WI38 (cell line): ENCODE data around the gene GNPTG.

Experiments
- H3K4me3 ChIP-seq: 2 replicates; pipeline ENCODE4 v1.5.1; 2011; ENCODE audit warnings: low read depth, mild to moderate bottlenecking, control low read depth, low read length
- TF ChIP-seq, protein P1 (sequence below): IDR thresholded peaks from 2 replicates; pipeline ENCODE4 v1.5.1; 2012; ENCODE audit warnings: low read depth, mild to moderate bottlenecking, control low read depth, low read length

The GNPTG gene

GRCh38 chr16:1331712-1332617 lies 19.8 kb upstream of the GNPTG start:
- TF ChIP-seq, protein P1, sequence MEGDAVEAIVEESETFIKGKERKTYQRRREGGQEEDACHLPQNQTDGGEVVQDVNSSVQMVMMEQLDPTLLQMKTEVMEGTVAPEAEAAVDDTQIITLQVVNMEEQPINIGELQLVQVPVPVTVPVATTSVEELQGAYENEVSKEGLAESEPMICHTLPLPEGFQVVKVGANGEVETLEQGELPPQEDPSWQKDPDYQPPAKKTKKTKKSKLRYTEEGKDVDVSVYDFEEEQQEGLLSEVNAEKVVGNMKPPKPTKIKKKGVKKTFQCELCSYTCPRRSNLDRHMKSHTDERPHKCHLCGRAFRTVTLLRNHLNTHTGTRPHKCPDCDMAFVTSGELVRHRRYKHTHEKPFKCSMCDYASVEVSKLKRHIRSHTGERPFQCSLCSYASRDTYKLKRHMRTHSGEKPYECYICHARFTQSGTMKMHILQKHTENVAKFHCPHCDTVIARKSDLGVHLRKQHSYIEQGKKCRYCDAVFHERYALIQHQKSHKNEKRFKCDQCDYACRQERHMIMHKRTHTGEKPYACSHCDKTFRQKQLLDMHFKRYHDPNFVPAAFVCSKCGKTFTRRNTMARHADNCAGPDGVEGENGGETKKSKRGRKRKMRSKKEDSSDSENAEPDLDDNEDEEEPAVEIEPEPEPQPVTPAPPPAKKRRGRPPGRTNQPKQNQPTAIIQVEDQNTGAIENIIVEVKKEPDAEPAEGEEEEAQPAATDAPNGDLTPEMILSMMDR = no peak
- H3K4me3 ChIP-seq = peak overlapping the region; percentile 9; the same call in 1 of the 2 replicates

- TF ChIP-seq, protein P1 = no peak
- H3K4me3 ChIP-seq = peak overlapping the region; percentile 35; the same call in 1 of the 2 replicates
These were observed 19.0 kb upstream of the GNPTG start for GRCh38 chr16:1332618-1333148.

DNA sequence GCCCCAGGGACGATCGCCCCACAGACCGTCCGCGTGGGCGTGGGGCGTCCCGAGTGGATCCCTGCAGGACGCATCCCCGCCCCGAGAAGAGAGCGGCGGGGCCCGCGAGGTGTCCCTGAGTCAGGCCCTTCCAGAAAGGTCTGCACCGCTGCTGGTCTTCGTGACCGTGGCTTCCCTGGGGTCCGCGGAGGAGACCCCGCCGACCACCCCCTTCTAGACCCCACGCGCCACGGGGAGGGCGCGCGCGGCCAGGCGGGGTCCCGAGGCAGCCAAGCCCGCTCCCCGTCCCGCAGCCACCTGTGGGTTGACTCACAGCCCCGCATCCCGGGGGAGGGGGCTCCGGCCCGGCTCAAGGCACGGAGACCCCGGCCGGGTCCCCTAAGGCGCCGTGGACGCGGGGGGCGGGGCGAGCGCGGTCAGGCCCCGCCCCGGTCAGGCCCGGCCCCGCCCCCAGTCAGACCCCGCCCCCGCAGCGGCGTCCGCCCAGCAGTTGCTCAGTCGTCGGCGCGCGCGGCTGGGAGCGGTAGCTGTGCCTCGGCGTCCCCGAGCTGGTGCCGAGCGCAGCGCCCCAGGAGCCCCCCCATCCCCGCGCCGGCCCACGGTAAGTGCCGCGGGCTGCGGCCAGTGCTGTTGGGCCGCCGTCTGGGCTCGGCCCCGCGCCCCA lies 18.4 kb upstream of the GNPTG start, which contains the start of gene BAIAP3:
BAIAP3 (plus strand) TSS at position 497 of the 664 bp plus-strand sequence. CDS start 4,905 bp downstream, outside the sequence.
- TF ChIP-seq, protein P1 = no peak
- peak within 1 kb of the TSS; percentile 35 for H3K4me3 ChIP-seq

DNA sequence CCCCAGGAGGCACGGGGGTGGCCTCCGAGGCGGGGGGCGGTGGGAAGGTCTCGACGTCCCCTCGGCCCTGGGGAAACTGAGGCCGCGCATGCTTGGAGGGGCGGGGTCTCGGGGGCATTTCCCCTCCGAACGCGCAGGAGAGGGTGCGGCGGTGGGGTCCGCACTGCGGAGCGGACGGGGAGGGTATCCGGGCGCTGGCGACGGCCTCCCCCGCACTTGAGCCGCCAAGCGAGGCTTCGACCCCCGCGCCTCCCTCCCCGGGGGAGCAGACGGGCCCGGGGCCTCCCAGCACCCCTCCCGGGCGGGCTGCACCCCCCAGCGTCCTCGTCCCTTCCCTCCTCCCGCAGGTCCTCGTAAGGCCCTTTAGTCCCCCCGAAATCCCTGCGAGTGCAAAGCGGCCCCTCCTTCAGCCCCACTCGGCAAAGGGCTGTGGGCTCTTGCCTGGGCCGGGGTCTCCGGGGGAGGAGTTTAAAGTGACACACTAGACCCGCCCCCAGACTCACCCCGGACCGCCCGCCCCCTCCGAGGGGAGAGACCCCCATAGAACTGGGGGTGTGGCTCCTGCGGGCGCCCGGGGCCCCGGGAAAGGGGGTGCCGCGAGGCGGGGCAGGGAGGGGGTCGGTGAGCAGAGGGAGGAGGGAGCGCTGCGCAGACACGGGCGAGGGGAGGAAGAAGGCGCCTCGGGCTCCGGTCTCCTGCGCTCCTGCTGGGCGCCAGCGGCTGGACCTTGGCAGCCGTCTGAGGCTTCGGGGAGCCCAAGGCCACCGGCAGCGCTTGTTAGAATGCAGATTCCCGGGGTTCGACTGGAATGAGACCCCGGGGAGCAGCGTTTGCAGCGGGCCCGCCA lies 17.7 kb upstream of the GNPTG start:
- TF ChIP-seq, protein P1 = no peak
- H3K4me3 ChIP-seq = peak overlapping the region; percentile 27; the same call in 1 of the 2 replicates

- no peak overlapping the region for H3K4me3 ChIP-seq
- TF ChIP-seq, protein P1 = no peak
These were observed 17.0 kb upstream of the GNPTG start for GRCh38 chr16:1334739-1335138.

- no peak overlapping the region for H3K4me3 ChIP-seq
- TF ChIP-seq, protein P1 = no peak
These were observed 16.3 kb upstream of the GNPTG start for GRCh38 chr16:1335211-1335971.
